Activated CD8-positive, alpha-beta memory T cell treated with anti-CD3 and anti-CD28 coated beads, Interleukin-2, amount 50 U/mL, for 48 hours (primary cell): Measurements from ENCODE around the gene CNTN5.

Source experiments
- DNase-seq: peaks from one replicate; pipeline ENCODE4 v3.0.0-alpha.2; 2020

The CNTN5 gene

GRCh38 chr11:100133114-100133513, 1112.4 kb downstream of the CNTN5 start:
- no peak for DNase-seq

- no peak for DNase-seq
Observed at GRCh38 chr11:100141201-100141600, 1120.5 kb downstream of the CNTN5 start.

GRCh38 chr11:100151944-100152343, 1131.2 kb downstream of the CNTN5 start:
- no peak for DNase-seq

- DNase-seq, result no peak
Observed at GRCh38 chr11:100152766-100153165, 1132.0 kb downstream of the CNTN5 start.

- no peak for DNase-seq
Observed at GRCh38 chr11:100163471-100163870, 1142.7 kb downstream of the CNTN5 start.

- no peak for DNase-seq
Observed at GRCh38 chr11:100174881-100175280, 1154.1 kb downstream of the CNTN5 start.

- no peak for DNase-seq
Observed at GRCh38 chr11:100176456-100176855, 1155.7 kb downstream of the CNTN5 start.

GRCh38 chr11:100177651-100178050, 1156.9 kb downstream of the CNTN5 start:
- no peak for DNase-seq

- DNase-seq, result no peak
Observed at GRCh38 chr11:100182350-100182749, 1161.6 kb downstream of the CNTN5 start.

- no peak for DNase-seq
Observed at GRCh38 chr11:100182927-100183326, 1162.2 kb downstream of the CNTN5 start.

GRCh38 chr11:100185588-100185987, 1164.8 kb downstream of the CNTN5 start:
- no peak for DNase-seq

- DNase-seq, result no peak
Observed at GRCh38 chr11:100188137-100188783, 1167.5 kb downstream of the CNTN5 start.

GRCh38 chr11:100190395-100190794, 1169.6 kb downstream of the CNTN5 start:
- DNase-seq, result no peak

- DNase-seq, result no peak
Observed at GRCh38 chr11:100192181-100192580, 1171.4 kb downstream of the CNTN5 start.

- no peak for DNase-seq
Observed at GRCh38 chr11:100203789-100204188, 1183.0 kb downstream of the CNTN5 start.

GRCh38 chr11:100205926-100206325, 1185.2 kb downstream of the CNTN5 start:
- DNase-seq, result no peak

- DNase-seq, result no peak
Observed at GRCh38 chr11:100208207-100208606, 1187.5 kb downstream of the CNTN5 start.

- DNase-seq, result no peak
Observed at GRCh38 chr11:100214791-100215190, 1194.0 kb downstream of the CNTN5 start.

GRCh38 chr11:100220801-100221200, 1200.1 kb downstream of the CNTN5 start:
- DNase-seq, result no peak

- no peak for DNase-seq
Observed at GRCh38 chr11:100221791-100222190, 1201.0 kb downstream of the CNTN5 start.

GRCh38 chr11:100224541-100225034, 1203.8 kb downstream of the CNTN5 start:
- no peak for DNase-seq

- DNase-seq, result no peak
Observed at GRCh38 chr11:100229086-100229485, 1208.3 kb downstream of the CNTN5 start.

GRCh38 chr11:100232006-100232405, 1211.3 kb downstream of the CNTN5 start:
- DNase-seq, result no peak

- no peak for DNase-seq
Observed at GRCh38 chr11:100235085-100235484, 1214.3 kb downstream of the CNTN5 start.

- no peak for DNase-seq
Observed at GRCh38 chr11:100240025-100240539, 1219.3 kb downstream of the CNTN5 start.
